ENCODE data around the gene MPP7.
"Not testable (repeated sequence)": the region's sequence is repeated elsewhere in the genome, so short reads cannot be mapped to it uniquely, and the experiment has no call there.

GRCh38 chr10:28319061-28319460, 16.2 kb upstream of the MPP7 start:
- TF ChIP-seq CTCF, POLR2A (IDR thresholded peaks at IDR 0.05): not testable (repeated sequence)

All from testis (tissue), 2 donors.